Measurements from ENCODE around the gene DDX42. TPM values are rescaled to one million over a fixed set of nuclear protein-coding genes. Genes with fewer than 3 reads are reported as not detected.
A peak's percentile ranks its signal among the peaks of the same experiment; 100 is the strongest.

Gene DDX42
- total RNA-seq, 1 experiment from 2014 or later, result 128 TPM

DNA sequence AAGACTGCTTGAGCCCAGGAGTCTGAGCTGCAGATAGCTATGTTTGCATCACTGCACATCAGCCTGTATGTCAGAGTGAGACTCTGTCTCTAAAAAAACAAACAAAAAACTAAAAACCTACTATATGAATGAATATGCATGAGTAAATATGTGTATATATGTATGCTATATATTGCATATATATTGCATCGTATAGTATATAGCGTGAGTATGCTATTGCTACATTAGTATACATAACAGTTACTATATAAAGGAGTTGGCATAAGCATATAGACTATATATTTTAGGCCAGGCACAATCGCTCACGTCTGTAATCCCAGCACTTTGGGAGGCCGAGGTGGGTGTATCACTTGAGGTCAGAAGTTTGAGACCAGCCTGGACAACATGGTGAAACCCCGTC is 16.1 kb downstream of the DDX42 start (continued):
- TF ChIP-seq, protein P1, sequence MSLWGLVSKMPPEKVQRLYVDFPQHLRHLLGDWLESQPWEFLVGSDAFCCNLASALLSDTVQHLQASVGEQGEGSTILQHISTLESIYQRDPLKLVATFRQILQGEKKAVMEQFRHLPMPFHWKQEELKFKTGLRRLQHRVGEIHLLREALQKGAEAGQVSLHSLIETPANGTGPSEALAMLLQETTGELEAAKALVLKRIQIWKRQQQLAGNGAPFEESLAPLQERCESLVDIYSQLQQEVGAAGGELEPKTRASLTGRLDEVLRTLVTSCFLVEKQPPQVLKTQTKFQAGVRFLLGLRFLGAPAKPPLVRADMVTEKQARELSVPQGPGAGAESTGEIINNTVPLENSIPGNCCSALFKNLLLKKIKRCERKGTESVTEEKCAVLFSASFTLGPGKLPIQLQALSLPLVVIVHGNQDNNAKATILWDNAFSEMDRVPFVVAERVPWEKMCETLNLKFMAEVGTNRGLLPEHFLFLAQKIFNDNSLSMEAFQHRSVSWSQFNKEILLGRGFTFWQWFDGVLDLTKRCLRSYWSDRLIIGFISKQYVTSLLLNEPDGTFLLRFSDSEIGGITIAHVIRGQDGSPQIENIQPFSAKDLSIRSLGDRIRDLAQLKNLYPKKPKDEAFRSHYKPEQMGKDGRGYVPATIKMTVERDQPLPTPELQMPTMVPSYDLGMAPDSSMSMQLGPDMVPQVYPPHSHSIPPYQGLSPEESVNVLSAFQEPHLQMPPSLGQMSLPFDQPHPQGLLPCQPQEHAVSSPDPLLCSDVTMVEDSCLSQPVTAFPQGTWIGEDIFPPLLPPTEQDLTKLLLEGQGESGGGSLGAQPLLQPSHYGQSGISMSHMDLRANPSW (CRISPR knock-in tag; conservative IDR thresholded peaks at IDR 0.05; ENCODE audit: low read depth), result no peak
- TF ChIP-seq FOXK1 (CRISPR knock-in tag; IDR thresholded peaks at IDR 0.05), result no peak
- TF ChIP-seq ZNF263 (CRISPR knock-in tag; IDR thresholded peaks at IDR 0.05; ENCODE audit: low read depth), result no peak
- TF ChIP-seq SOX15 (CRISPR knock-in tag; IDR thresholded peaks at IDR 0.05), result no peak
- TF ChIP-seq, protein P2, sequence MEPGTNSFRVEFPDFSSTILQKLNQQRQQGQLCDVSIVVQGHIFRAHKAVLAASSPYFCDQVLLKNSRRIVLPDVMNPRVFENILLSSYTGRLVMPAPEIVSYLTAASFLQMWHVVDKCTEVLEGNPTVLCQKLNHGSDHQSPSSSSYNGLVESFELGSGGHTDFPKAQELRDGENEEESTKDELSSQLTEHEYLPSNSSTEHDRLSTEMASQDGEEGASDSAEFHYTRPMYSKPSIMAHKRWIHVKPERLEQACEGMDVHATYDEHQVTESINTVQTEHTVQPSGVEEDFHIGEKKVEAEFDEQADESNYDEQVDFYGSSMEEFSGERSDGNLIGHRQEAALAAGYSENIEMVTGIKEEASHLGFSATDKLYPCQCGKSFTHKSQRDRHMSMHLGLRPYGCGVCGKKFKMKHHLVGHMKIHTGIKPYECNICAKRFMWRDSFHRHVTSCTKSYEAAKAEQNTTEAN (CRISPR knock-in tag; IDR thresholded peaks at IDR 0.05), result no peak

DNA sequence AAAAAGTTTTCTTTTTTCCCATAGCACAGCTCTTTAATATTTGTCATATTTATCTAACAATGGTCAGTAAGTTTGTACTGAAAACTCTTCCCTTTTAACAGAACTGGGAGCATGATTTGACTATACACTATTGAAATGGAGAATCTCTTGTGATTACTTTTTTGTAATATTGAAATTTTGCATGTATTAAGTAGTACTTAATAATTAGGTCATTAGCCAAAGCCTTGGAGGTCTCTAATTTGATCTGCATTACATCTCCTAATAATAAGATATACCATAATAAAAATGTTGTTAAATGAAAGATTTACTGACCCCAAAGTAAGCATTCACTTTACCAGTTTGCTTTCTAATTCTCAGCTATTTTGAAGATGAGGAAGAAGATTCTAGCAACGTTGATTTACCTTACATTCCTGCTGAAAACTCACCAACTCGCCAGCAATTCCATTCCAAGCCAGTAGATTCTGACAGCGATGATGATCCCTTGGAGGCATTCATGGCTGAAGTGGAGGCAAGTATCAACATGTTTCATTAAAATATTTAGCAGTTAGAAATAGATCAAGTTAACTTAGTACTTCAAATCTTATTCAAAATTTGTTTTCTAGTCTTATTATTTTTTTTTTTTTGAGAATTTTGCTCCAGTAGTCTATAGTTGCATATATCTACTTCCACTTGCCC is 18.2 kb downstream of the DDX42 start:
- no peak for ATAC-seq
- no peaks in the 10 kb centered on the region for H3K27me3 Mint-ChIP-seq (ENCODE audit: low read depth)
- H3K4me3 Mint-ChIP-seq, result no peak overlapping the region
- ChIA-PET POLR2A (interaction anchor here (0.7 kb wide), 1 partner anchor 355 kb away, joined by 5 read pairs; no protein-coding TSS in a partner anchor), CTCF (no interaction called here)
- no peak for DNase-seq (ENCODE audit: low spot score)
- H3K27ac Mint-ChIP-seq, result peak overlapping the region; percentile 38; the same call in 1 of the 2 replicates
- no peaks in the 10 kb centered on the region for H3K4me1 Mint-ChIP-seq
- no peaks in the 10 kb centered on the region for H3K9me3 Mint-ChIP-seq
- peaks cover 56% of the 10 kb centered on the region for H3K36me3 Mint-ChIP-seq
- TF ChIP-seq ZNF138 (CRISPR knock-in tag; conservative IDR thresholded peaks at IDR 0.05) (no peak), MYBL2 (CRISPR knock-in tag; IDR thresholded peaks at IDR 0.05) (no peak), GRHL2 (CRISPR knock-in tag; IDR thresholded peaks at IDR 0.05; ENCODE audit: insufficient replicate concordance, severe bottlenecking) (no peak), GABPB1 (CRISPR knock-in tag; IDR thresholded peaks at IDR 0.05) (no peak), MXD4 (CRISPR knock-in tag; IDR thresholded peaks at IDR 0.05; ENCODE audit: borderline replicate concordance) (no peak), ZBTB21 (CRISPR knock-in tag; IDR thresholded peaks at IDR 0.05; ENCODE audit: borderline replicate concordance) (no peak), FOXJ3 (CRISPR knock-in tag; IDR thresholded peaks at IDR 0.05; ENCODE audit: borderline replicate concordance) (no peak)
- TF ChIP-seq, protein P3, sequence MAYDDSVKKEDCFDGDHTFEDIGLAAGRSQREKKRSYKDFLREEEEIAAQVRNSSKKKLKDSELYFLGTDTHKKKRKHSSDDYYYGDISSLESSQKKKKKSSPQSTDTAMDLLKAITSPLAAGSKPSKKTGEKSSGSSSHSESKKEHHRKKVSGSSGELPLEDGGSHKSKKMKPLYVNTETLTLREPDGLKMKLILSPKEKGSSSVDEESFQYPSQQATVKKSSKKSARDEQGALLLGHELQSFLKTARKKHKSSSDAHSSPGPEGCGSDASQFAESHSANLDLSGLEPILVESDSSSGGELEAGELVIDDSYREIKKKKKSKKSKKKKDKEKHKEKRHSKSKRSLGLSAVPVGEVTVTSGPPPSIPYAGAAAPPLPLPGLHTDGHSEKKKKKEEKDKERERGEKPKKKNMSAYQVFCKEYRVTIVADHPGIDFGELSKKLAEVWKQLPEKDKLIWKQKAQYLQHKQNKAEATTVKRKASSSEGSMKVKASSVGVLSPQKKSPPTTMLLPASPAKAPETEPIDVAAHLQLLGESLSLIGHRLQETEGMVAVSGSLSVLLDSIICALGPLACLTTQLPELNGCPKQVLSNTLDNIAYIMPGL (CRISPR knock-in tag; IDR thresholded peaks at IDR 0.05), result no peak
- TF ChIP-seq, protein P4, sequence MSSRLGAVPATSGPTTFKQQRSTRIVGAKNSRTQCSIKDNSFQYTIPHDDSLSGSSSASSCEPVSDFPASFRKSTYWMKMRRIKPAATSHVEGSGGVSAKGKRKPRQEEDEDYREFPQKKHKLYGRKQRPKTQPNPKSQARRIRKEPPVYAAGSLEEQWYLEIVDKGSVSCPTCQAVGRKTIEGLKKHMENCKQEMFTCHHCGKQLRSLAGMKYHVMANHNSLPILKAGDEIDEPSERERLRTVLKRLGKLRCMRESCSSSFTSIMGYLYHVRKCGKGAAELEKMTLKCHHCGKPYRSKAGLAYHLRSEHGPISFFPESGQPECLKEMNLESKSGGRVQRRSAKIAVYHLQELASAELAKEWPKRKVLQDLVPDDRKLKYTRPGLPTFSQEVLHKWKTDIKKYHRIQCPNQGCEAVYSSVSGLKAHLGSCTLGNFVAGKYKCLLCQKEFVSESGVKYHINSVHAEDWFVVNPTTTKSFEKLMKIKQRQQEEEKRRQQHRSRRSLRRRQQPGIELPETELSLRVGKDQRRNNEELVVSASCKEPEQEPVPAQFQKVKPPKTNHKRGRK (CRISPR knock-in tag; IDR thresholded peaks at IDR 0.05; ENCODE audit: borderline replicate concordance), result no peak
- TF ChIP-seq, protein P2 (CRISPR knock-in tag; IDR thresholded peaks at IDR 0.05), result no peak
- TF ChIP-seq, protein P5, sequence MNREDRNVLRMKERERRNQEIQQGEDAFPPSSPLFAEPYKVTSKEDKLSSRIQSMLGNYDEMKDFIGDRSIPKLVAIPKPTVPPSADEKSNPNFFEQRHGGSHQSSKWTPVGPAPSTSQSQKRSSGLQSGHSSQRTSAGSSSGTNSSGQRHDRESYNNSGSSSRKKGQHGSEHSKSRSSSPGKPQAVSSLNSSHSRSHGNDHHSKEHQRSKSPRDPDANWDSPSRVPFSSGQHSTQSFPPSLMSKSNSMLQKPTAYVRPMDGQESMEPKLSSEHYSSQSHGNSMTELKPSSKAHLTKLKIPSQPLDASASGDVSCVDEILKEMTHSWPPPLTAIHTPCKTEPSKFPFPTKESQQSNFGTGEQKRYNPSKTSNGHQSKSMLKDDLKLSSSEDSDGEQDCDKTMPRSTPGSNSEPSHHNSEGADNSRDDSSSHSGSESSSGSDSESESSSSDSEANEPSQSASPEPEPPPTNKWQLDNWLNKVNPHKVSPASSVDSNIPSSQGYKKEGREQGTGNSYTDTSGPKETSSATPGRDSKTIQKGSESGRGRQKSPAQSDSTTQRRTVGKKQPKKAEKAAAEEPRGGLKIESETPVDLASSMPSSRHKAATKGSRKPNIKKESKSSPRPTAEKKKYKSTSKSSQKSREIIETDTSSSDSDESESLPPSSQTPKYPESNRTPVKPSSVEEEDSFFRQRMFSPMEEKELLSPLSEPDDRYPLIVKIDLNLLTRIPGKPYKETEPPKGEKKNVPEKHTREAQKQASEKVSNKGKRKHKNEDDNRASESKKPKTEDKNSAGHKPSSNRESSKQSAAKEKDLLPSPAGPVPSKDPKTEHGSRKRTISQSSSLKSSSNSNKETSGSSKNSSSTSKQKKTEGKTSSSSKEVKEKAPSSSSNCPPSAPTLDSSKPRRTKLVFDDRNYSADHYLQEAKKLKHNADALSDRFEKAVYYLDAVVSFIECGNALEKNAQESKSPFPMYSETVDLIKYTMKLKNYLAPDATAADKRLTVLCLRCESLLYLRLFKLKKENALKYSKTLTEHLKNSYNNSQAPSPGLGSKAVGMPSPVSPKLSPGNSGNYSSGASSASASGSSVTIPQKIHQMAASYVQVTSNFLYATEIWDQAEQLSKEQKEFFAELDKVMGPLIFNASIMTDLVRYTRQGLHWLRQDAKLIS (CRISPR knock-in tag; IDR thresholded peaks at IDR 0.05; ENCODE audit: borderline replicate concordance), result no peak
- TF ChIP-seq, protein P6, sequence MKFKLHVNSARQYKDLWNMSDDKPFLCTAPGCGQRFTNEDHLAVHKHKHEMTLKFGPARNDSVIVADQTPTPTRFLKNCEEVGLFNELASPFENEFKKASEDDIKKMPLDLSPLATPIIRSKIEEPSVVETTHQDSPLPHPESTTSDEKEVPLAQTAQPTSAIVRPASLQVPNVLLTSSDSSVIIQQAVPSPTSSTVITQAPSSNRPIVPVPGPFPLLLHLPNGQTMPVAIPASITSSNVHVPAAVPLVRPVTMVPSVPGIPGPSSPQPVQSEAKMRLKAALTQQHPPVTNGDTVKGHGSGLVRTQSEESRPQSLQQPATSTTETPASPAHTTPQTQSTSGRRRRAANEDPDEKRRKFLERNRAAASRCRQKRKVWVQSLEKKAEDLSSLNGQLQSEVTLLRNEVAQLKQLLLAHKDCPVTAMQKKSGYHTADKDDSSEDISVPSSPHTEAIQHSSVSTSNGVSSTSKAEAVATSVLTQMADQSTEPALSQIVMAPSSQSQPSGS (CRISPR knock-in tag; IDR thresholded peaks at IDR 0.05; ENCODE audit: borderline replicate concordance, low read depth), result no peak
- TF ChIP-seq, protein P7, sequence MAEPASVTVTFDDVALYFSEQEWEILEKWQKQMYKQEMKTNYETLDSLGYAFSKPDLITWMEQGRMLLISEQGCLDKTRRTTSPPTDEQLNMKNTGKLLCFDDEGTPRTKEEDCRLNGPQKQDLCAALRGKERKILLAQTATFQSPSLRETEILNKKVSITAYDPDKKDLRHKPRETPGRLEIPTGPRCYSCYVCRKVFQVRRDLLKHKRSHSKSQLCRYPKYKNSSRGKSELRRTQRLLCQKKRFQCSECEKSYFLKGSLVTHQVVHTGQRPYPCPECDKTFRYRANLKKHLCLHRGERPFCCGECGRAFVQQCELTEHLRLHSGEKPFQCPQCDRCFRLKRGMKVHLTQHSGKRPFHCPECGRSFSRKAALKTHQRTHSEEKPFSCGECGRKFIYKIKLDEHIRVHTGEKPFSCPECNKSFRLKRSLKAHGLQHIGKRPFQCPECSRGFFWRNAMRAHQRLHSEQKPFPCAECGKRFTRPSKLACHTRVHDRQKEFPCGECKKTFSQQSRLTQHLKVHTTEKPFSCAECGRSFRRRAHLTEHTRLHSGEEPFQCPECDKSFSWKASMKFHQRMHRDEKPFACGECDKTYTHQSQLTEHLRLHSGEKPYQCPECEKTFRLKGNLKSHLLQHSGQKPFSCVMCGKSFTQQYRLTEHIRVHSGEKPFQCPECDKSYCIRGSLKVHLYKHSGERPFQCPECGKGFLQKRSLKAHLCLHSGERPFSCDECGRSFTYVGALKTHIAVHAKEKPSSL (CRISPR knock-in tag; conservative IDR thresholded peaks at IDR 0.05), result no peak

Data from WTC11 (cell line).